Measurements from ENCODE around the gene IL17C. TPM values are rescaled to one million over a fixed set of nuclear protein-coding genes. Genes with fewer than 3 reads are reported as not detected.

The IL17C gene
- total RNA-seq, 1 experiment from 2014 or later, result 0.31 TPM

DNA sequence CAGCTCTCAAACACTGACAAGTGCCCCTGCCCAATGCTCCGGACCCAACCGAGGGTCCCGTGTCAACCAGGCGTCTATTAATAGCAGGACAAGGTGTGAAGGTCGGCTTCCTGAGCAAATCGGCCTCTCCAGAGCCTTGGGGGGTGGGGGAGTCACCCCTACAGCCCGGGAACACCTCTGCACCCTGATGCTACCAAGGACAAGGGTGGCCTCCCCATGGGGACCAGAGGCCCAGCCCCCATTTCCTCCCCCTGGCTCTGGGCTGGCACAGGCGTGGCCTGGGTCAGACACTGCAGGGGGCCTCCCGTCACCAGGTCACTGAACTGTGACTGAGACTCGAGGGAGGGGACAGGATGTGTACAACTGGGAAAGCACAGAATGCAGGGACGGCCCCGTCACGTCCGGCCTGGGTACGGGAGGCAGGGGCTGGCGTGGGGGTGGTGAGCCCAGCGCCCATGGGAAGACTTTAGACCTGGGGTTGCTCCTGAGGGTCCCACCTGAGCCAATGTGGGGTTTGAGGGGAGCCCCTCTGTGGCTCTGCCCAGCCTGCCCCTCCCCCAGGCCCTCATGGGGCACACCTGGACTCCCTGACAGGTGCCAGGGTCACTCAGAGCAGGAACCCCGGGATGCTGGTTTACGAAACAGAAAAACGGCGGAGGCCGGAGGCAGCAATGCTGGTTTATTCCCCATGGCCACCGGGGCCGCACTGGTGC, 13.1 kb downstream of the IL17C start:
- H3K79me1 ChIP-seq (ENCODE audit: insufficient read depth, low read depth, low read length, poor library complexity, severe bottlenecking), result peaks cover 3% of the 10 kb centered on the region
- TF ChIP-seq, protein P1, sequence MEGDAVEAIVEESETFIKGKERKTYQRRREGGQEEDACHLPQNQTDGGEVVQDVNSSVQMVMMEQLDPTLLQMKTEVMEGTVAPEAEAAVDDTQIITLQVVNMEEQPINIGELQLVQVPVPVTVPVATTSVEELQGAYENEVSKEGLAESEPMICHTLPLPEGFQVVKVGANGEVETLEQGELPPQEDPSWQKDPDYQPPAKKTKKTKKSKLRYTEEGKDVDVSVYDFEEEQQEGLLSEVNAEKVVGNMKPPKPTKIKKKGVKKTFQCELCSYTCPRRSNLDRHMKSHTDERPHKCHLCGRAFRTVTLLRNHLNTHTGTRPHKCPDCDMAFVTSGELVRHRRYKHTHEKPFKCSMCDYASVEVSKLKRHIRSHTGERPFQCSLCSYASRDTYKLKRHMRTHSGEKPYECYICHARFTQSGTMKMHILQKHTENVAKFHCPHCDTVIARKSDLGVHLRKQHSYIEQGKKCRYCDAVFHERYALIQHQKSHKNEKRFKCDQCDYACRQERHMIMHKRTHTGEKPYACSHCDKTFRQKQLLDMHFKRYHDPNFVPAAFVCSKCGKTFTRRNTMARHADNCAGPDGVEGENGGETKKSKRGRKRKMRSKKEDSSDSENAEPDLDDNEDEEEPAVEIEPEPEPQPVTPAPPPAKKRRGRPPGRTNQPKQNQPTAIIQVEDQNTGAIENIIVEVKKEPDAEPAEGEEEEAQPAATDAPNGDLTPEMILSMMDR (conservative IDR thresholded peaks at IDR 0.05), result no peak
- no peak overlapping the region for H2BK120ac ChIP-seq (ENCODE audit: low read depth, low read length, poor library complexity, severe bottlenecking)
- H2AK5ac ChIP-seq (ENCODE audit: insufficient read length, low read length), result no peak overlapping the region
- H3K4me1 ChIP-seq (ENCODE audit: insufficient read depth, low read length), result no peaks in the 10 kb centered on the region; the same call in 1 of the 2 replicates
- H3K56ac ChIP-seq (ENCODE audit: insufficient read length, low read depth, low read length), result no peak overlapping the region
- no peak overlapping the region for H2BK5ac ChIP-seq (ENCODE audit: insufficient read length, low read length)
- no peak overlapping the region for H2AFZ ChIP-seq (ENCODE audit: low read length)
- H3K4ac ChIP-seq (ENCODE audit: low read depth, low read length), result no peak overlapping the region
- H3K23me2 ChIP-seq (ENCODE audit: insufficient read length, low read depth, low read length, poor library complexity, severe bottlenecking), result peaks cover 17% of the 10 kb centered on the region
- H3K23ac ChIP-seq (ENCODE audit: insufficient read length, low read depth, low read length), result no peak overlapping the region
- no peaks in the 10 kb centered on the region for H4K20me1 ChIP-seq (ENCODE audit: control insufficient read depth, insufficient read depth, insufficient read length)
- WGBS (ENCODE audit: extremely low coverage, insufficient read length, low lambda C conversion rate), result no CpG with 5 or more reads among the region's 24 CpGs
- no peak overlapping the region for H4K8ac ChIP-seq (replicated peaks; ENCODE audit: insufficient read length, low read depth, low read length)
- Mint-ChIP-seq H3K36me3 (ENCODE audit: insufficient read depth in 1 of 3, low read depth in 3 of 3) (peaks cover 10 to 27% (median 26%) of the 10 kb centered on the region in 3 experiments; a peak in 6 of 7 replicates), H3K4me1 (peaks cover 8 to 12% of the 10 kb centered on the region in 2 experiments), H3K9me3 (no peaks in the 10 kb centered on the region; a peak in 1 of 5 replicates), H3K4me3 (peak overlapping the region; percentile 83 to 91), H3K27ac (no peak overlapping the region), H3K27me3 (ENCODE audit: low read depth) (no peaks in the 10 kb centered on the region)
- H3K18ac ChIP-seq (ENCODE audit: insufficient read length, low read depth, low read length), result no peak overlapping the region
- H3K4me2 ChIP-seq (ENCODE audit: insufficient read depth, insufficient read length, low read length), result peak overlapping the region; percentile 66
- H4K91ac ChIP-seq (ENCODE audit: insufficient read length, low read depth, low read length), result no peak overlapping the region
- H3K27ac ChIP-seq (ENCODE audit: insufficient read length, low read depth, low read length), result no peak overlapping the region
- H3K14ac ChIP-seq (ENCODE audit: insufficient read depth, low read length), result no peak overlapping the region
- H2BK12ac ChIP-seq (ENCODE audit: insufficient read length, low read depth, low read length), result no peak overlapping the region
- DNase-seq, result peak; percentile 73
- no peak overlapping the region for H3T11ph ChIP-seq (ENCODE audit: low read length)
- no peak overlapping the region for H3K9ac ChIP-seq (ENCODE audit: extremely low read depth, insufficient read length, low read length)
- no peak overlapping the region for H2BK15ac ChIP-seq (ENCODE audit: low read depth, low read length)
- H2BK20ac ChIP-seq (ENCODE audit: low read depth, low read length, poor library complexity, severe bottlenecking), result no peak overlapping the region
- H4K5ac ChIP-seq (ENCODE audit: insufficient read length, low read depth, low read length), result no peak overlapping the region
- H3K79me2 ChIP-seq (ENCODE audit: insufficient read depth, low read length), result no peaks in the 10 kb centered on the region
- no peaks in the 10 kb centered on the region for H3K9me3 ChIP-seq (ENCODE audit: control insufficient read depth, low read depth, low read length)
- H3K27me3 ChIP-seq (ENCODE audit: insufficient read depth, low read length), result no peaks in the 10 kb centered on the region

All from H9 (cell line).